ENCODE data around the gene EPB41L3.
A peak's percentile ranks its signal among the peaks of the same experiment; 100 is the strongest.
"Not testable (repeated sequence)": the region's sequence is repeated elsewhere in the genome, so short reads cannot be mapped to it uniquely, and the experiment has no call there.

Gene EPB41L3

GRCh38 chr18:5543773-5544389 lies at the start of gene EPB41L3:
TSS of gene EPB41L3 (minus strand) at chr18:5543997. CDS start at chr18:5489183, 54,814 bp downstream.
- DNase-seq: no peak

- DNase-seq: no peak
Measured at GRCh38 chr18:5588529-5588928, 44.7 kb upstream of the EPB41L3 start.

- DNase-seq: no peak
Measured at GRCh38 chr18:5585653-5586052, 41.9 kb upstream of the EPB41L3 start.

- DNase-seq: no peak
Measured at GRCh38 chr18:5584746-5585417, 41.1 kb upstream of the EPB41L3 start.

GRCh38 chr18:5582849-5583681 lies 39.3 kb upstream of the EPB41L3 start:
- DNase-seq: no peak

GRCh38 chr18:5582076-5582475 lies 38.3 kb upstream of the EPB41L3 start:
- DNase-seq: no peak

GRCh38 chr18:5574843-5575242 lies 31.0 kb upstream of the EPB41L3 start:
- DNase-seq: no peak

- no peak for DNase-seq
Measured at GRCh38 chr18:5571666-5572065, 27.9 kb upstream of the EPB41L3 start.

GRCh38 chr18:5570613-5571012 lies 26.8 kb upstream of the EPB41L3 start:
- DNase-seq: not testable (repeated sequence)

GRCh38 chr18:5568416-5568815 lies 24.6 kb upstream of the EPB41L3 start:
- no peak for DNase-seq

- DNase-seq: no peak
Measured at GRCh38 chr18:5558851-5559250, 15.1 kb upstream of the EPB41L3 start.

- no peak for DNase-seq
Measured at GRCh38 chr18:5556310-5556974, 12.6 kb upstream of the EPB41L3 start.

GRCh38 chr18:5554629-5555028 lies 10.8 kb upstream of the EPB41L3 start:
- DNase-seq: no peak

GRCh38 chr18:5546660-5547059 lies 2.9 kb upstream of the EPB41L3 start:
- DNase-seq: peak; percentile 4

- no peak for DNase-seq
Measured at GRCh38 chr18:5543036-5543680, 639 bp downstream of the EPB41L3 start.

GRCh38 chr18:5542515-5543035 lies 1.2 kb downstream of the EPB41L3 start:
- DNase-seq: no peak

- no peak for DNase-seq
Measured at GRCh38 chr18:5541644-5542043, 2.2 kb downstream of the EPB41L3 start.

- no peak for DNase-seq
Measured at GRCh38 chr18:5539391-5539790, 4.4 kb downstream of the EPB41L3 start.

- DNase-seq: no peak
Measured at GRCh38 chr18:5538544-5538943, 5.3 kb downstream of the EPB41L3 start.

GRCh38 chr18:5537860-5538259 lies 5.9 kb downstream of the EPB41L3 start:
- no peak for DNase-seq

- no peak for DNase-seq
Measured at GRCh38 chr18:5534845-5535244, 9.0 kb downstream of the EPB41L3 start.

GRCh38 chr18:5532066-5532465 lies 11.7 kb downstream of the EPB41L3 start:
- DNase-seq: no peak
